Fibroblast of the conjunctiva (primary cell): ENCODE data around the gene PRLR.
A peak's percentile ranks its signal among the peaks of the same experiment; 100 is the strongest.

Experiments used
- DNase-seq: peaks from one replicate; pipeline ENCODE4 v3.0.0-alpha.2; 2010; ENCODE audit warnings: low read depth

The PRLR gene

GRCh38 chr5:35032356-35032755 is 197.9 kb downstream of the PRLR start:
- DNase-seq, result no peak

- no peak for DNase-seq
Measured at GRCh38 chr5:35031276-35031675, 199.0 kb downstream of the PRLR start.

- no peak for DNase-seq
Measured at GRCh38 chr5:35030426-35031100, 199.7 kb downstream of the PRLR start.

GRCh38 chr5:35029333-35029732 is 201.0 kb downstream of the PRLR start:
- peak; percentile 28 for DNase-seq

GRCh38 chr5:35026941-35027340 is 203.3 kb downstream of the PRLR start:
- DNase-seq, result no peak

- DNase-seq, result no peak
Measured at GRCh38 chr5:35026280-35026840, 203.9 kb downstream of the PRLR start.

GRCh38 chr5:35024911-35025510 is 205.3 kb downstream of the PRLR start:
- DNase-seq, result no peak

- DNase-seq, result no peak
Measured at GRCh38 chr5:35023391-35024178, 206.7 kb downstream of the PRLR start.

GRCh38 chr5:35016174-35017051 is 213.9 kb downstream of the PRLR start:
- DNase-seq, result no peak

- no peak for DNase-seq
Measured at GRCh38 chr5:35015063-35015462, 215.2 kb downstream of the PRLR start.

- DNase-seq, result no peak
Measured at GRCh38 chr5:35012796-35013195, 217.5 kb downstream of the PRLR start.

GRCh38 chr5:35012365-35012764 is 217.9 kb downstream of the PRLR start:
- DNase-seq, result no peak

- no peak for DNase-seq
Measured at GRCh38 chr5:35010676-35011075, 219.6 kb downstream of the PRLR start.

- DNase-seq, result no peak
Measured at GRCh38 chr5:35009657-35010056, 220.6 kb downstream of the PRLR start.

GRCh38 chr5:35009019-35009418 is 221.3 kb downstream of the PRLR start:
- no peak for DNase-seq

GRCh38 chr5:35004771-35005170 is 225.5 kb downstream of the PRLR start:
- DNase-seq, result no peak

- no peak for DNase-seq
Measured at GRCh38 chr5:35004200-35004599, 226.1 kb downstream of the PRLR start.

GRCh38 chr5:35003018-35003957 is 227.0 kb downstream of the PRLR start:
- DNase-seq, result peak; percentile 10

- DNase-seq, result no peak
Measured at GRCh38 chr5:35002459-35002858, 227.8 kb downstream of the PRLR start.

- no peak for DNase-seq
Measured at GRCh38 chr5:35001842-35002241, 228.4 kb downstream of the PRLR start.
